C4-2B (cell line): Measurements from ENCODE around the gene GLS.
"Not testable (repeated sequence)": the region's sequence is repeated elsewhere in the genome, so short reads cannot be mapped to it uniquely, and the experiment has no call there.

Experiments used
- H3K27ac ChIP-seq: fragments of 450-650 bp; 2 replicates; pipeline ENCODE4 v1.5.1; 2017
- CTCF ChIP-seq: fragments of 450-650 bp; conservative IDR thresholded peaks from 2 replicates; pipeline ENCODE4 v1.5.1; 2017; ENCODE audit warnings: mild to moderate bottlenecking
- ZFX ChIP-seq: fragments of 450-650 bp; IDR thresholded peaks from 2 replicates; pipeline ENCODE4 v1.6.1; 2017

The GLS gene

GRCh38 chr2:190867832-190868231 is 12.8 kb upstream of the GLS start:
- H3K27ac ChIP-seq: no peak overlapping the region
- no peak for TF ChIP-seq CTCF
- TF ChIP-seq ZFX: no peak

GRCh38 chr2:190869721-190870120 is 10.9 kb upstream of the GLS start:
- H3K27ac ChIP-seq: no peak overlapping the region
- TF ChIP-seq ZFX (no peak), CTCF (no peak)

GRCh38 chr2:190873451-190873850 is 7.2 kb upstream of the GLS start:
- H3K27ac ChIP-seq: not testable (repeated sequence)

GRCh38 chr2:190875891-190876290 is 4.7 kb upstream of the GLS start:
- no peak for TF ChIP-seq ZFX
- no peak for TF ChIP-seq CTCF
- no peak overlapping the region for H3K27ac ChIP-seq

- H3K27ac ChIP-seq: no peak overlapping the region
- TF ChIP-seq CTCF (no peak), ZFX (no peak)
Observed at GRCh38 chr2:190876631-190877030, 4.0 kb upstream of the GLS start.

- H3K27ac ChIP-seq: no peak overlapping the region
- no peak for TF ChIP-seq CTCF
- TF ChIP-seq ZFX: no peak
Observed at GRCh38 chr2:190877436-190877835, 3.2 kb upstream of the GLS start.

GRCh38 chr2:190879474-190880377 is 895 bp upstream of the GLS start:
- H3K27ac ChIP-seq: peak overlapping the region; percentile 81
- TF ChIP-seq CTCF (no peak), ZFX (no peak)

- peak overlapping the region; percentile 81 for H3K27ac ChIP-seq
- no peak for TF ChIP-seq CTCF
- peak; percentile 82 for TF ChIP-seq ZFX
Observed at GRCh38 chr2:190881084-190881597, 520 bp downstream of the GLS start.
